Panc1 (cell line): ENCODE data around the gene MPC1. TPM values are rescaled to one million over a fixed set of nuclear protein-coding genes. Genes with fewer than 3 reads are reported as not detected.
"Not testable (repeated sequence)": the region's sequence is repeated elsewhere in the genome, so short reads cannot be mapped to it uniquely, and the experiment has no call there.

Experiments used
- ATAC-seq: fragments of 200-7000 bp; cut with Tn5 transposase; 2 replicates; pipeline ENCODE4 v1.9.1; 2020; ENCODE audit warnings: mild to moderate bottlenecking, moderate library complexity
- BruUV-seq: library from RNA; stranded (reverse); fragments of 400-500 nt; replicated peaks from 2 replicates; lab custom pipeline; 2021; lab: Mats Ljungman, UMichigan
- CTCF ChIA-PET: fragments of 300-600 bp; sonication (Branson Sonifier 250); formaldehyde crosslinking; loops from one replicate; lab custom pipeline; 2022; ENCODE audit warnings: antibody characterized with exemption; lab: Charles Lee
- POLR2A ChIA-PET: fragments of 300-600 bp; sonication (Branson Sonifier 250); formaldehyde crosslinking; loops from one replicate; lab custom pipeline; 2022; ENCODE audit warnings: antibody characterized with exemption; lab: Charles Lee
- DNase-seq: peaks from one replicate; pipeline ENCODE4 v3.0.0-alpha.2; 2010; ENCODE audit warnings: low read depth, low spot score
- H3K27ac ChIP-seq: 2 replicates; pipeline ENCODE4 v1.5.1; 2011; ENCODE audit warnings: mild to moderate bottlenecking, low read length, inconsistent platforms
- H3K27me3 ChIP-seq: fragments of 200-500 bp; sonication (Bioruptor generic); 2 replicates; pipeline ENCODE4 v1.6.0; 2014; ENCODE audit warnings: low read length, inconsistent platforms; ENCODE audit not compliant: control insufficient read depth, insufficient read depth
- H3K36me3 ChIP-seq: fragments of 200-500 bp; sonication (Bioruptor generic); 2 replicates; pipeline ENCODE4 v1.5.1; 2014; ENCODE audit warnings: inconsistent platforms, mild to moderate bottlenecking, low read length, moderate library complexity; ENCODE audit not compliant: control insufficient read depth, insufficient read depth
- H3K4me1 ChIP-seq: 2 replicates; pipeline ENCODE4 v1.5.1; 2011; ENCODE audit warnings: inconsistent platforms, mild to moderate bottlenecking, low read length, moderate library complexity; ENCODE audit not compliant: control insufficient read depth, insufficient read depth
- H3K4me3 ChIP-seq, 2 experiments: 2 replicates each; pipeline ENCODE4 v1.5.1; 2011 to 2012; ENCODE audit warnings: low read depth in 2 of 2, low read length in 2 of 2, mild to moderate bottlenecking in 2 of 2, inconsistent platforms in 1 of 2, moderate library complexity in 1 of 2
- H3K9me3 ChIP-seq: fragments of 200-500 bp; sonication (Bioruptor generic); 2 replicates; pipeline ENCODE4 v1.5.1; 2014; ENCODE audit warnings: low read depth, mild to moderate bottlenecking, inconsistent platforms, low read length, moderate library complexity; ENCODE audit not compliant: control insufficient read depth, insufficient read depth
- POLR2AphosphoS5 ChIP-seq: IDR thresholded peaks from 2 replicates; pipeline ENCODE4 v1.6.1; 2012; ENCODE audit warnings: mild to moderate bottlenecking, low read depth, low read length, moderate library complexity
- SIN3A ChIP-seq: IDR thresholded peaks from 2 replicates; pipeline ENCODE4 v1.6.1; 2012; ENCODE audit warnings: low read depth, mild to moderate bottlenecking, low read length, moderate library complexity, borderline replicate concordance; ENCODE audit not compliant: insufficient read depth
- TCF7L2 ChIP-seq: IDR thresholded peaks from 2 replicates; pipeline ENCODE4 v1.6.1; 2011; ENCODE audit warnings: mild to moderate bottlenecking, low read depth, low read length, inconsistent platforms
- in situ Hi-C: cut with HindIII; loops from 2 replicates; pipeline ENCODE4 v1.10.0; 2016; ENCODE audit warnings: low sequenced_read_pairs, low pct_unique_long_range_greater_than_20kb
- intact Hi-C: fragments of 100-400 bp; cut with micrococcal nuclease; formaldehyde crosslinking; loops from one replicate; pipeline ENCODE4 v1.10.0; 2022; ENCODE audit not compliant: unreplicated experiment
- total RNA-seq: library from RNA; stranded (reverse); gene quantifications from one replicate; pipeline ENCODE4 v1.2.1, GENCODE V29; 2021; ENCODE audit not compliant: unreplicated experiment
- TF ChIP-seq, protein P1 (sequence below): fragments of 450-650 bp; IDR thresholded peaks from 2 replicates; pipeline ENCODE4 v1.5.1; 2017; ENCODE audit warnings: mild to moderate bottlenecking
- TF ChIP-seq, protein P2 (sequence below), 2 experiments: IDR thresholded peaks; 2 replicates each; pipeline ENCODE4 v1.6.1; 2011 to 2012; ENCODE audit warnings: low read depth in 2 of 2, control low read depth in 1 of 2, low read length in 1 of 2, mild to moderate bottlenecking in 1 of 2, moderate library complexity in 1 of 2; ENCODE audit not compliant: insufficient read depth in 1 of 2

The MPC1 gene
- total RNA-seq, 1 experiment from 2014 or later = 7.0 TPM

DNA sequence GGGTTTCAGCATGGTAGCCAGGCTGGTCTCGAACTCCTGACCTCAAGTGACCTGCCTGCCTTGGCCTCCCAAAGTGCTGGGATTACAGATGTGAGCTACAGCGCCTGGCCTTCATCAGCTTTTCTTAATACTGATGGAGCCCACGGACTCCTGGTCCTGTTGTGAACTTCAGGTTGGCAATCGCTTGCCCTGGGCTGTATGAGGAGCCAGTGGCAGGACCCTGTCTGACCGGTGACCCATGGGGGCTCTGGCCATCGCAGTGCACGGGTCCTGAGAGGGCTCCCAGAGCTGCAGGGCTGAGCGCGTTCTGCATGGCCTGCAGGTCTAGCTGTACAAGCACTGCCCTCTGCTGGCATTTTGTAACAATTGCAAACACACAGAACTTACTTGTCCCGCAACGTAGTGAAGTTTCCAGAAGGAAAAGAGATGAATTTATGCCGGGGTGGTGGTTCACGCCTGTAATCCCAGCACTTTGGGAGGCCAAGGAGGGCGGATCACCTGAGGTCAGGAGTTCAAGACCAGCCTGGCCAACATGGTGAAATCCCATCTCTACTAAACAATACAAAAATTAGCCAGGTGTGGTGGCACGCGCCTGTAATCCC is 18.0 kb upstream of the MPC1 start:
- DNase-seq, H3K4me1 ChIP-seq, H3K27ac ChIP-seq, POLR2A ChIA-PET, H3K27me3 ChIP-seq, H3K36me3 ChIP-seq, H3K4me3 ChIP-seq, BruUV-seq, in situ Hi-C loops, H3K9me3 ChIP-seq: not testable (repeated sequence)
- peak; percentile 89 for ATAC-seq
- TF ChIP-seq, protein P1, sequence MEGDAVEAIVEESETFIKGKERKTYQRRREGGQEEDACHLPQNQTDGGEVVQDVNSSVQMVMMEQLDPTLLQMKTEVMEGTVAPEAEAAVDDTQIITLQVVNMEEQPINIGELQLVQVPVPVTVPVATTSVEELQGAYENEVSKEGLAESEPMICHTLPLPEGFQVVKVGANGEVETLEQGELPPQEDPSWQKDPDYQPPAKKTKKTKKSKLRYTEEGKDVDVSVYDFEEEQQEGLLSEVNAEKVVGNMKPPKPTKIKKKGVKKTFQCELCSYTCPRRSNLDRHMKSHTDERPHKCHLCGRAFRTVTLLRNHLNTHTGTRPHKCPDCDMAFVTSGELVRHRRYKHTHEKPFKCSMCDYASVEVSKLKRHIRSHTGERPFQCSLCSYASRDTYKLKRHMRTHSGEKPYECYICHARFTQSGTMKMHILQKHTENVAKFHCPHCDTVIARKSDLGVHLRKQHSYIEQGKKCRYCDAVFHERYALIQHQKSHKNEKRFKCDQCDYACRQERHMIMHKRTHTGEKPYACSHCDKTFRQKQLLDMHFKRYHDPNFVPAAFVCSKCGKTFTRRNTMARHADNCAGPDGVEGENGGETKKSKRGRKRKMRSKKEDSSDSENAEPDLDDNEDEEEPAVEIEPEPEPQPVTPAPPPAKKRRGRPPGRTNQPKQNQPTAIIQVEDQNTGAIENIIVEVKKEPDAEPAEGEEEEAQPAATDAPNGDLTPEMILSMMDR = peak; percentile 93
- intact Hi-C loops = loop anchor here (1.0 to 5.0 kb wide), 2 partner anchors 125 to 243 kb away; no protein-coding TSS in a partner anchor
- CTCF ChIA-PET = interaction anchor here (0.6 to 1.3 kb wide), 6 partner anchors 87 to 448 kb away, joined by 3 to 6 read pairs (median 4); no protein-coding TSS in a partner anchor

DNA sequence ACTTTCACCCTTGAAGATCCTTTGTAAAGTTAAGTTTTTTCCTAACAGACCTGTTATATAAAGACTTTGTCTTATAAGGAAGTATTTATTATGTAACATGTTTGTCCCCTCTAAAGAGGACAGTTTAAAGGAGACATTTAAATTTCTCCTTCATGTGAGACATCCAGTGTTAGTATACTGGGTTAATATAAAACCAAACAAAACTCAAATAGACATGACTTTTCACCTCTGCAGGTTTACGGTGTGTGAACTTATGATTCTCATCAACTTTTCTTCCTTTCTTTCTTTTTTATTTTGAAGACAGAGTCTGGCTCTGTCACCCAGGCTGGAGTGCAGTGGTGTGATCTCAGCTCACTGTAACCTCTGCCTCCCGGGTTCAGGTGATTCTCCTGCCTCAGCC is 17.4 kb upstream of the MPC1 start:
- intact Hi-C loops = loop anchor here (5.0 kb wide), 1 partner anchor 243 kb away; no protein-coding TSS in a partner anchor
- no peak for ATAC-seq
- Histone ChIP-seq H3K4me1 (no peaks in the 10 kb centered on the region), H3K27me3 (no peaks in the 10 kb centered on the region), H3K36me3 (no peaks in the 10 kb centered on the region), H3K27ac (no peak overlapping the region), H3K9me3 (no peaks in the 10 kb centered on the region), H3K4me3 (no peak overlapping the region)
- CTCF ChIA-PET = interaction anchor here (0.7 to 1.3 kb wide), 4 partner anchors 103 to 243 kb away, joined by 3 to 5 read pairs (median 4); no protein-coding TSS in a partner anchor
- no TSS peak for BruUV-seq
- DNase-seq = no peak
- in situ Hi-C loops = no loop called here
- TF ChIP-seq, protein P2, sequence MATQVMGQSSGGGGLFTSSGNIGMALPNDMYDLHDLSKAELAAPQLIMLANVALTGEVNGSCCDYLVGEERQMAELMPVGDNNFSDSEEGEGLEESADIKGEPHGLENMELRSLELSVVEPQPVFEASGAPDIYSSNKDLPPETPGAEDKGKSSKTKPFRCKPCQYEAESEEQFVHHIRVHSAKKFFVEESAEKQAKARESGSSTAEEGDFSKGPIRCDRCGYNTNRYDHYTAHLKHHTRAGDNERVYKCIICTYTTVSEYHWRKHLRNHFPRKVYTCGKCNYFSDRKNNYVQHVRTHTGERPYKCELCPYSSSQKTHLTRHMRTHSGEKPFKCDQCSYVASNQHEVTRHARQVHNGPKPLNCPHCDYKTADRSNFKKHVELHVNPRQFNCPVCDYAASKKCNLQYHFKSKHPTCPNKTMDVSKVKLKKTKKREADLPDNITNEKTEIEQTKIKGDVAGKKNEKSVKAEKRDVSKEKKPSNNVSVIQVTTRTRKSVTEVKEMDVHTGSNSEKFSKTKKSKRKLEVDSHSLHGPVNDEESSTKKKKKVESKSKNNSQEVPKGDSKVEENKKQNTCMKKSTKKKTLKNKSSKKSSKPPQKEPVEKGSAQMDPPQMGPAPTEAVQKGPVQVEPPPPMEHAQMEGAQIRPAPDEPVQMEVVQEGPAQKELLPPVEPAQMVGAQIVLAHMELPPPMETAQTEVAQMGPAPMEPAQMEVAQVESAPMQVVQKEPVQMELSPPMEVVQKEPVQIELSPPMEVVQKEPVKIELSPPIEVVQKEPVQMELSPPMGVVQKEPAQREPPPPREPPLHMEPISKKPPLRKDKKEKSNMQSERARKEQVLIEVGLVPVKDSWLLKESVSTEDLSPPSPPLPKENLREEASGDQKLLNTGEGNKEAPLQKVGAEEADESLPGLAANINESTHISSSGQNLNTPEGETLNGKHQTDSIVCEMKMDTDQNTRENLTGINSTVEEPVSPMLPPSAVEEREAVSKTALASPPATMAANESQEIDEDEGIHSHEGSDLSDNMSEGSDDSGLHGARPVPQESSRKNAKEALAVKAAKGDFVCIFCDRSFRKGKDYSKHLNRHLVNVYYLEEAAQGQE (IDR thresholded peaks at IDR 0.05; ENCODE audit: insufficient read depth in 1 of 2, low read depth in 2 of 2, low read length in 1 of 2) = no peak
- no peak for TF ChIP-seq SIN3A
- no peak for TF ChIP-seq POLR2AphosphoS5
- no peak for TF ChIP-seq TCF7L2
- TF ChIP-seq, protein P1 = no peak
- POLR2A ChIA-PET = interaction anchor here (0.6 kb wide), 1 partner anchor 215 kb away, joined by 4 read pairs; no protein-coding TSS in a partner anchor
